Fibroblast of pulmonary artery (primary cell): ENCODE measurements around the gene TRAPPC4.
A peak's percentile ranks its signal among the peaks of the same experiment; 100 is the strongest.
"Not testable (repeated sequence)": the region's sequence is repeated elsewhere in the genome, so short reads cannot be mapped to it uniquely, and the experiment has no call there.

Source experiments
- DNase-seq: peaks from one replicate; pipeline ENCODE4 v3.0.0-alpha.2; 2010; ENCODE audit warnings: low read depth
- H3K4me3 ChIP-seq: replicated peaks from 2 replicates; pipeline ENCODE4 v1.5.1; 2011; ENCODE audit warnings: low read depth, mild to moderate bottlenecking, control low read depth, low read length, moderate library complexity
- CTCF ChIP-seq: IDR thresholded peaks from 2 replicates; pipeline ENCODE4 v1.5.1; 2011; ENCODE audit warnings: mild to moderate bottlenecking, control low read depth, low read length, inconsistent platforms; ENCODE audit errors: missing control alignments

Gene TRAPPC4

GRCh38 chr11:119014209-119014924 is 4.2 kb upstream of the TRAPPC4 start:
- H3K4me3 ChIP-seq: no peak overlapping the region
- TF ChIP-seq CTCF: no peak
- no peak for DNase-seq

- DNase-seq: no peak
- no peak overlapping the region for H3K4me3 ChIP-seq
- no peak for TF ChIP-seq CTCF
Measured at GRCh38 chr11:119015054-119015611, 3.4 kb upstream of the TRAPPC4 start.

- TF ChIP-seq CTCF: no peak
- peak overlapping the region; percentile 89 for H3K4me3 ChIP-seq
- DNase-seq: no peak
Measured at GRCh38 chr11:119016216-119017009, 2.2 kb upstream of the TRAPPC4 start.

GRCh38 chr11:119017377-119017776 is 1.2 kb upstream of the TRAPPC4 start:
- peak overlapping the region; percentile 89 for H3K4me3 ChIP-seq
- not testable (repeated sequence) for DNase-seq

- TF ChIP-seq CTCF: no peak
- no peak for DNase-seq
- H3K4me3 ChIP-seq: peak overlapping the region; percentile 89
Measured at GRCh38 chr11:119019996-119020395, 1.4 kb downstream of the TRAPPC4 start.

- no peak overlapping the region for H3K4me3 ChIP-seq
- DNase-seq: no peak
- no peak for TF ChIP-seq CTCF
Measured at GRCh38 chr11:119021631-119022030, 3.1 kb downstream of the TRAPPC4 start.

- no peak for TF ChIP-seq CTCF
- DNase-seq: no peak
- H3K4me3 ChIP-seq: no peak overlapping the region
Measured at GRCh38 chr11:119023741-119024140, 5.2 kb downstream of the TRAPPC4 start.
